ENCODE results near the gene MC4R.

- TF ChIP-seq CTCF (IDR thresholded peaks at IDR 0.05; ENCODE audit: low read depth, low read length) (no peak), EZH2phosphoT487 (IDR thresholded peaks at IDR 0.05; ENCODE audit: low read depth) (no peak)
Observed at GRCh38 chr18:60372596-60372995, at the start of gene MC4R.
